ENCODE data around the gene BAZ2B. TPM values are rescaled to one million over a fixed set of nuclear protein-coding genes. Genes with fewer than 3 reads are reported as not detected.

The BAZ2B gene, protein sequence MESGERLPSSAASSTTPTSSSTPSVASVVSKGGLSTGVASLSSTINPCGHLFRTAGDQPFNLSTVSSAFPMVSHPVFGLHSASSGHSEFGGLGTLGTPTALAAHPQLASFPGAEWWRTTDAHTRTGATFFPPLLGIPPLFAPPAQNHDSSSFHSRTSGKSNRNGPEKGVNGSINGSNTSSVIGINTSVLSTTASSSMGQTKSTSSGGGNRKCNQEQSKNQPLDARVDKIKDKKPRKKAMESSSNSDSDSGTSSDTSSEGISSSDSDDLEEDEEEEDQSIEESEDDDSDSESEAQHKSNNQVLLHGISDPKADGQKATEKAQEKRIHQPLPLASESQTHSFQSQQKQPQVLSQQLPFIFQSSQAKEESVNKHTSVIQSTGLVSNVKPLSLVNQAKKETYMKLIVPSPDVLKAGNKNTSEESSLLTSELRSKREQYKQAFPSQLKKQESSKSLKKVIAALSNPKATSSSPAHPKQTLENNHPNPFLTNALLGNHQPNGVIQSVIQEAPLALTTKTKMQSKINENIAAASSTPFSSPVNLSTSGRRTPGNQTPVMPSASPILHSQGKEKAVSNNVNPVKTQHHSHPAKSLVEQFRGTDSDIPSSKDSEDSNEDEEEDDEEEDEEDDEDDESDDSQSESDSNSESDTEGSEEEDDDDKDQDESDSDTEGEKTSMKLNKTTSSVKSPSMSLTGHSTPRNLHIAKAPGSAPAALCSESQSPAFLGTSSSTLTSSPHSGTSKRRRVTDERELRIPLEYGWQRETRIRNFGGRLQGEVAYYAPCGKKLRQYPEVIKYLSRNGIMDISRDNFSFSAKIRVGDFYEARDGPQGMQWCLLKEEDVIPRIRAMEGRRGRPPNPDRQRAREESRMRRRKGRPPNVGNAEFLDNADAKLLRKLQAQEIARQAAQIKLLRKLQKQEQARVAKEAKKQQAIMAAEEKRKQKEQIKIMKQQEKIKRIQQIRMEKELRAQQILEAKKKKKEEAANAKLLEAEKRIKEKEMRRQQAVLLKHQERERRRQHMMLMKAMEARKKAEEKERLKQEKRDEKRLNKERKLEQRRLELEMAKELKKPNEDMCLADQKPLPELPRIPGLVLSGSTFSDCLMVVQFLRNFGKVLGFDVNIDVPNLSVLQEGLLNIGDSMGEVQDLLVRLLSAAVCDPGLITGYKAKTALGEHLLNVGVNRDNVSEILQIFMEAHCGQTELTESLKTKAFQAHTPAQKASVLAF (N-terminal part only)
- 100 to 1,000 TPM; 122 to 181 (median 143) TPM for total RNA-seq

DNA sequence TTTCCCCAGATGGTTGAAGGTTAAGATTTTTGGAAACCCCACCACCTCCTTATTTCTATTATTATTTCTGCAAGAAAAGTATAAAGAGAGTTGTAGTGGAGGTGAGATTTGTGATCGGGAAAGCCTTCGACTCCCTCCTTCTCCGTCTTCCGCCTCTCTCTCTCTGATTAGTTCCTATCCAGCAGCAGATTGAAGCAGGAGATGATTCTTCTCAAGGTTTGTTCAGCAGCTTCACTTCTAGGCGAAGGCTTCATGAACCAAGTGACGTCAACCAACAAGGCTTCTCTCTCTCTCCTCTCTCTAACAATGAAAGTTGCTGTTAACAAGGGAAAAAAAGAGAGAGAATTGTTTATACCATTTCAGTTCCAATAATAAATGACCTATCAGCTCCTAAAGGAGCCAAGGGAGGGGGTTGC lies at the start of gene BAZ2B:
TSS of gene BAZ2B (minus strand) at position 263 of the 416 bp plus-strand sequence. CDS start 137,829 bp downstream, outside the sequence.
- peaks cover 16 to 24% of the 10 kb centered on the region in 2 donors for H3K4me1 ChIP-seq
- no peaks in the 10 kb centered on the region for H3K9me3 ChIP-seq
- WGBS, 2 donors: 2 to 4% methylated on average over 6 of the region's 6 CpGs
- peak in 1 of 2 donors; percentile 81 for TF ChIP-seq POLR2A (IDR thresholded peaks at IDR 0.05)
- TF ChIP-seq, protein P1, sequence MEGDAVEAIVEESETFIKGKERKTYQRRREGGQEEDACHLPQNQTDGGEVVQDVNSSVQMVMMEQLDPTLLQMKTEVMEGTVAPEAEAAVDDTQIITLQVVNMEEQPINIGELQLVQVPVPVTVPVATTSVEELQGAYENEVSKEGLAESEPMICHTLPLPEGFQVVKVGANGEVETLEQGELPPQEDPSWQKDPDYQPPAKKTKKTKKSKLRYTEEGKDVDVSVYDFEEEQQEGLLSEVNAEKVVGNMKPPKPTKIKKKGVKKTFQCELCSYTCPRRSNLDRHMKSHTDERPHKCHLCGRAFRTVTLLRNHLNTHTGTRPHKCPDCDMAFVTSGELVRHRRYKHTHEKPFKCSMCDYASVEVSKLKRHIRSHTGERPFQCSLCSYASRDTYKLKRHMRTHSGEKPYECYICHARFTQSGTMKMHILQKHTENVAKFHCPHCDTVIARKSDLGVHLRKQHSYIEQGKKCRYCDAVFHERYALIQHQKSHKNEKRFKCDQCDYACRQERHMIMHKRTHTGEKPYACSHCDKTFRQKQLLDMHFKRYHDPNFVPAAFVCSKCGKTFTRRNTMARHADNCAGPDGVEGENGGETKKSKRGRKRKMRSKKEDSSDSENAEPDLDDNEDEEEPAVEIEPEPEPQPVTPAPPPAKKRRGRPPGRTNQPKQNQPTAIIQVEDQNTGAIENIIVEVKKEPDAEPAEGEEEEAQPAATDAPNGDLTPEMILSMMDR (IDR thresholded peaks at IDR 0.05): no peak
- intact Hi-C loops (cut with DNase I): no loop called here
- peak within 1 kb of the TSS; percentile 63 to 73 (median 67) for H3K4me3 ChIP-seq (replicated peaks in 1 of 3)
- no peaks in the 10 kb centered on the region for H3K36me3 ChIP-seq
- H3K27me3 ChIP-seq: no peaks in the 10 kb centered on the region
- DNase-seq: peak; percentile 19 to 30
- peak within 1 kb of the TSS; percentile 98 to 99 (median 99) for H3K27ac ChIP-seq

DNA sequence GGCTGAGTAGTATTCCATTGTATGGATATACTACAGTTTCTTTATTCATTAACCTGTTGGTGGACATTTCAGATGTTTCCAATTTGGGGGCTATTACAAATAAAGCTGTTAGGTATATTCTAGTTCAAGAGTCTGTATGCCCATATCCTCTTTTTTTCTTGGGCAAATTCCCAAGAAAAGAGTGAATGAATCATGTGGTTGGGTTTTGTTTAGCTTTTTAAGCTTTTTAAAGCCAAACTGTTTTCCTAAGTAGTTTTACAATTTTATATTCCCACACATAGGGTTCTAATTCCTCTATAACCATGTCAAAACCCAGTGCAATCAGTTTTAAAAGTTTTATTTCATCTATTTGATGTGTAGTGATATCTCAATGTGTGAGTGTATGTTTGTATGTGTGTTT lies 44.9 kb upstream of the BAZ2B start:
- intact Hi-C loops (cut with DNase I): no loop called here
- Histone ChIP-seq H3K27me3 (no peaks in the 10 kb centered on the region), H3K4me3 (replicated peaks in 1 of 3) (no peak overlapping the region), H3K9me3 (no peaks in the 10 kb centered on the region), H3K4me1 (no peaks in the 10 kb centered on the region), H3K36me3 (no peaks in the 10 kb centered on the region), H3K27ac (no peak overlapping the region)
- no peak for DNase-seq
- no peak for TF ChIP-seq POLR2A (IDR thresholded peaks at IDR 0.05)
- TF ChIP-seq, protein P1 (IDR thresholded peaks at IDR 0.05): no peak

DNA sequence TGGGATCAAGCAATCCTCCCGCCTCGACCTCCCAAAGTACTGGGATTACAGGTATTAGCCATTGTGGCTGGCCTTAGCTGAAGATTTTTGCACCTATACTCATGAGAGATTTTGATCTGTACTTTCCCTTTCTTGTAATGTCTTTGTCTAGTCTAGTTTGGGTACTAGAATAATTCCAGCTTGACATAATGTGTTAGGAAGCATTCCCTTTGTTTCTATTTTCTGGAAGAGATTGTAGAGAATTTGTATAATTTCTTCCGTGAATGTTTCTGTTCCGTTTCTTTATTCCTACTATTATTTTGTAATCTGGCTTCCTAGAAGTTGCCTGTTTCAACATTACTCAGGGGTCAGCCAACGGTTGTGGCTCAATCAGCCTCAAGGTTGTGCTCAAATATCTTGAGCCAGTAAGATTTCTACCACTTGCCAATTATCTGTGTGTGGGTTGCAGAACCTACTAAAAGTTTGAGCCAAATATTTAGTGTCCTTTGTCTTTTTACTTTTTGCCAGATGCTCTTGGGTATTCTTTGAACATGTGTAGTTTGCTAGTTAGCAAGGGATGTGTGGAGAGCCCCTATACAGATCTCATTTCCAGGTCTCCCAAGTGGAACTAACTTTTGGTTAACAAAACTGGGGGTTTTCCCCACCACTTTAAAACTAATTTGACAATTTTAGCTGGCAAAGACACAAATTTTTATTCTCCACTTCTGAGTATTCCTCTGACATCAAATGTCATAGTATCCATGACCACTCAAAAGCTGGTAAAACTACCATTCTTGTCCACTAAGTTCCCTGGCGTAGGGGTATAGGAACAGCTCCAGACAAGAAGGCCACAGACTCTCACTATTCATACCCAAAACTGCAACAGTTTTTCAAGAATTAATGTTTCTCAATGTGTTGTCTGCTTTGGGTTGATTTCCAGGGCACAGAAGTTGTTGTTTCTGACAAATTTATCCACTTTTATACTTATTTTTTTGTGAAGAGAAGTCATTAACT lies 42.8 kb upstream of the BAZ2B start:
- Histone ChIP-seq H3K27ac (no peak overlapping the region), H3K4me3 (replicated peaks in 1 of 3) (no peak overlapping the region), H3K36me3 (no peaks in the 10 kb centered on the region), H3K27me3 (no peaks in the 10 kb centered on the region), H3K9me3 (no peaks in the 10 kb centered on the region), H3K4me1 (no peaks in the 10 kb centered on the region)
- TF ChIP-seq, protein P1 (IDR thresholded peaks at IDR 0.05): no peak
- no peak for TF ChIP-seq POLR2A (IDR thresholded peaks at IDR 0.05)
- WGBS, 2 donors: 90 to 94% methylated on average over 6 of the region's 6 CpGs
- intact Hi-C loops (cut with DNase I): no loop called here
- no peak for DNase-seq

DNA sequence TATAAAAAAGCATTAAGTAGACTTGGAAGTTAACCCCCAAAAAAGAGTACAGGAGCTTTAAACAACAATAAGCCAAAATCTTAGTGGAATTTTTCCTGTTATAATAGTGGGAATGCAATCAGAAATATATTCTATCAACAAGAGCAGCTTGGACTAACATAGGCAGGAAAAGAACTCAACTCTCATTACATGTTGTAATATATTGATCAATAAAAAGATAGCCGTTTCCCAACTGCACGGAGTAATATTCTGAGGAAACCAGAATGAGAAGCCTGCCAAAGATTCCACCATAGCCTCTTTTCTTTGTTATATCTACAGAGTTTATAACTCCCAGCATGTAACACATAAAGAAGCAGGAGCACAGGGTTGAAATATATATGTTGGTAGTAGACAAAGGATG lies 37.6 kb upstream of the BAZ2B start:
- no peak for TF ChIP-seq POLR2A (IDR thresholded peaks at IDR 0.05)
- TF ChIP-seq, protein P1 (IDR thresholded peaks at IDR 0.05): no peak
- intact Hi-C loops (cut with DNase I): no loop called here
- no peak for DNase-seq

More for the DNA sequence above, 37.6 kb upstream of the BAZ2B start:
- Histone ChIP-seq H3K4me3 (replicated peaks in 1 of 3) (no peak overlapping the region), H3K27ac (no peak overlapping the region), H3K27me3 (no peaks in the 10 kb centered on the region), H3K9me3 (no peaks in the 10 kb centered on the region), H3K36me3 (no peaks in the 10 kb centered on the region), H3K4me1 (no peaks in the 10 kb centered on the region)
- WGBS, 2 donors: 97% methylated on average over 2 of the region's 2 CpGs

Data from thyroid gland (tissue), 4 donors.